Measurements from ENCODE around the gene ZNF382.

DNA sequence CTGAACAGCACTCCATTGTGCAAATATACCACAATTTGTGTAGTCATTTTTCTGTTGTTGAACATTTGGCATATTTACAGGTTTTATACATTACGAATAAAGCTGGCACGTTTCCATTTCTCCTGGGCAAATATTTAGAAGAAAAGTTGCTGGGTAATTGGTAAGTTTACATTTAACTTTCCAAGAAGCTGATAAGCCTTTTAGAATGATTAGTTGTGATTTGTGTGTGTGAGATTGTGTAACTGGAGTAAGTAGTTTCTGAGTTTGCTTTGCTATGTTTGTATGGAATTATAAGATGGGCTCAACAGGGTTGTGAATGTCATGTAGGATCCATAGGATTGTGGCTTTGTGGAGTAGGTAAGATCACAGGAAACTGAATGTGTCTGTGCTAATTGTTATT lies 30.4 kb upstream of the ZNF382 start:
- TF ChIP-seq, protein P1, sequence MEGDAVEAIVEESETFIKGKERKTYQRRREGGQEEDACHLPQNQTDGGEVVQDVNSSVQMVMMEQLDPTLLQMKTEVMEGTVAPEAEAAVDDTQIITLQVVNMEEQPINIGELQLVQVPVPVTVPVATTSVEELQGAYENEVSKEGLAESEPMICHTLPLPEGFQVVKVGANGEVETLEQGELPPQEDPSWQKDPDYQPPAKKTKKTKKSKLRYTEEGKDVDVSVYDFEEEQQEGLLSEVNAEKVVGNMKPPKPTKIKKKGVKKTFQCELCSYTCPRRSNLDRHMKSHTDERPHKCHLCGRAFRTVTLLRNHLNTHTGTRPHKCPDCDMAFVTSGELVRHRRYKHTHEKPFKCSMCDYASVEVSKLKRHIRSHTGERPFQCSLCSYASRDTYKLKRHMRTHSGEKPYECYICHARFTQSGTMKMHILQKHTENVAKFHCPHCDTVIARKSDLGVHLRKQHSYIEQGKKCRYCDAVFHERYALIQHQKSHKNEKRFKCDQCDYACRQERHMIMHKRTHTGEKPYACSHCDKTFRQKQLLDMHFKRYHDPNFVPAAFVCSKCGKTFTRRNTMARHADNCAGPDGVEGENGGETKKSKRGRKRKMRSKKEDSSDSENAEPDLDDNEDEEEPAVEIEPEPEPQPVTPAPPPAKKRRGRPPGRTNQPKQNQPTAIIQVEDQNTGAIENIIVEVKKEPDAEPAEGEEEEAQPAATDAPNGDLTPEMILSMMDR (IDR thresholded peaks at IDR 0.05 in 4 of 5, conservative IDR thresholded peaks at IDR 0.05 in 1 of 5), result no peak
- no peak for TF ChIP-seq POLR2A (IDR thresholded peaks at IDR 0.05)
